Testis (tissue), 2 donors: ENCODE results near the gene RAB17.

Experiments
- CTCF ChIP-seq, 3 experiments: fragments of 450-650 bp in 2 of 3; fragments of 200-600 bp in 1 of 3; sonication (generic) in 1 of 3; IDR thresholded peaks; one replicate each; pipeline ENCODE4 v1.5.1; 2016 to 2019; ENCODE audit warnings: antibody characterized with exemption in 3 of 3, mild to moderate bottlenecking in 2 of 3, moderate library complexity in 1 of 3
- POLR2A ChIP-seq: fragments of 450-650 bp; IDR thresholded peaks from one replicate; pipeline ENCODE4 v1.6.1; 2017; ENCODE audit warnings: antibody characterized with exemption, mild to moderate bottlenecking, moderate library complexity

- no peak for TF ChIP-seq CTCF (IDR thresholded peaks at IDR 0.05)
- no peak for TF ChIP-seq POLR2A
Measured at GRCh38 chr2:237585590-237586221, 4.8 kb downstream of the RAB17 start.
